ENCODE measurements around the gene MAP2K7. TPM values are rescaled to one million over a fixed set of nuclear protein-coding genes. Genes with fewer than 3 reads are reported as not detected.
A peak's percentile ranks its signal among the peaks of the same experiment; 100 is the strongest.
"Not testable (repeated sequence)": the region's sequence is repeated elsewhere in the genome, so short reads cannot be mapped to it uniquely, and the experiment has no call there.

The MAP2K7 gene
- total and polyA plus RNA-seq, 8 donors = 25.7 to 33.1 (median 30.6) TPM

DNA sequence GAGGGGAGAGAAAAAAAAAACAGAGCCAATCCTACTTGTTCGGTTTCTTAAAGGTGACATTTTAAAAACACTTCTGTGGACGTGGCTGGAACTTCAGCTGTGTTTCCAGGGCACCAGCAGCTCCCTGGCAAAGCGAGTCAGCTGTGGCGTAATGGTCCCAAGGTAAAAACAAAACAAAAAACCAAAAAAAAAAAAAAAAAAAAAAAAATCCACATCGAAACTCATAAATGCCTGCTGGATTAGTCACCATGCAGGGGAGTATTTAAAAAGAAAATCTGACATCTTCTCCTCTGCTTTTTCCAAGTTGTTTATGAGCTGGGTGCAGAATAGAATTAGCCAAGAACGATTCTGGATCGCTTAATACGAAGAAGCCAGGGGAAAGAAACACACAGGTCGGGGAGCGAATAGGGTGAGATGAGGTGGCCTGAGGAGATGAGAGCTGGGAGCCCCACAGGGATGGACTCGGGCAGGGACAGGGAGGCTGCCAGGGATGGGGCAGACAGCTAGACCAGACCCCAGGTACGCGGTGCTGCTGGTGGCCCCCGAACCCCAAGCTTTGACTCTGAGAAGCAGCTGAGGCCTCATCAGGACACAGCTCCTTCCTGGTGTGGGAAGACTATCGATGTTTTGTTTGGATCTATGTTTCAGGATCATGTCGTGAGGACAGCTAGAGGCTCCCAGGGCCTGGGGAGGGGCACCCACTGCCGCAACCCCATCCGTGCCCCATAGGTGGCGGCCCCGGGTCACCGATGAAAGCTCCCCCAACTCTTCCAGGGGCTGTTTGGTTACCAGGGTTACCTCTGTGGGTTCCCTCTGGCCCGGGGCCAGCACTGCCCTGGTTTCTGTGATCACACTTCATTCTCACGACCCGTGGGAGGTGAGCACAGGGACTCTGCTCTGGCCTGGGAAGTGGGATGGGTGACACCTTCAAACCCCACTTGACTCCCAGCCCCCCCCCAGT lies 25.3 kb downstream of the MAP2K7 start:
- TF ChIP-seq, protein P1, sequence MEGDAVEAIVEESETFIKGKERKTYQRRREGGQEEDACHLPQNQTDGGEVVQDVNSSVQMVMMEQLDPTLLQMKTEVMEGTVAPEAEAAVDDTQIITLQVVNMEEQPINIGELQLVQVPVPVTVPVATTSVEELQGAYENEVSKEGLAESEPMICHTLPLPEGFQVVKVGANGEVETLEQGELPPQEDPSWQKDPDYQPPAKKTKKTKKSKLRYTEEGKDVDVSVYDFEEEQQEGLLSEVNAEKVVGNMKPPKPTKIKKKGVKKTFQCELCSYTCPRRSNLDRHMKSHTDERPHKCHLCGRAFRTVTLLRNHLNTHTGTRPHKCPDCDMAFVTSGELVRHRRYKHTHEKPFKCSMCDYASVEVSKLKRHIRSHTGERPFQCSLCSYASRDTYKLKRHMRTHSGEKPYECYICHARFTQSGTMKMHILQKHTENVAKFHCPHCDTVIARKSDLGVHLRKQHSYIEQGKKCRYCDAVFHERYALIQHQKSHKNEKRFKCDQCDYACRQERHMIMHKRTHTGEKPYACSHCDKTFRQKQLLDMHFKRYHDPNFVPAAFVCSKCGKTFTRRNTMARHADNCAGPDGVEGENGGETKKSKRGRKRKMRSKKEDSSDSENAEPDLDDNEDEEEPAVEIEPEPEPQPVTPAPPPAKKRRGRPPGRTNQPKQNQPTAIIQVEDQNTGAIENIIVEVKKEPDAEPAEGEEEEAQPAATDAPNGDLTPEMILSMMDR (IDR thresholded peaks at IDR 0.05) = peak in 1 of 2 donors; percentile 12
- Histone ChIP-seq H3K36me3 (peaks cover 0 to 54% of the 10 kb centered on the region in 2 donors), H3K9me3 (no peaks in the 10 kb centered on the region), H3K27ac (peak overlapping the region; percentile 3 to 79), H3K4me3 (no peak overlapping the region), H3K4me1 (peaks cover 5 to 23% of the 10 kb centered on the region in 2 donors), H3K27me3 (peaks cover 0 to 15% of the 10 kb centered on the region in 2 donors)
- intact Hi-C loops (cut with DNase I) = no loop called here
- DNase-seq = peak in 2 of 4 donors; percentile 42 to 77
- no peak for ATAC-seq

DNA sequence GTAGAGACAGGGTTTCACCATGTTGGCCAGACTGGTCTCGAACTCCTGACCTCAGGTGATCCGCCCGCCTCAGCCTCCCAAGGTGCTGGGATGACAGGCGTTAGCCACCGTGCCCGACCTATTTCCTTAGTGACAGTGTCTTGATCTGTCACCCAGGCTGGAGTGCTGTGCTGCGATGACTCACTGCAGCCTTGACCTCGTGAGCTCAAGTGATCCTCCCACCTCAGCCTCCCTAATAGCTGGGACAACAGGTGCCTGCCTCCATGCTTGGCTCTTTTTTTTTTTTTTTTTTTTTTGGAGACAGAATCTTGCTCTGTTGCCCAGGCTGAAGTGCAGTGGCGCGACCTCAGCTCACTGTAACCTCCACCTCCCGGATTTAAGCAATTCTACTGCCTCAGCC lies 26.4 kb downstream of the MAP2K7 start:
- ATAC-seq; H3K27me3 ChIP-seq; H3K9me3 ChIP-seq; H3K4me3 ChIP-seq; H3K27ac ChIP-seq; intact Hi-C loops (cut with DNase I): not testable (repeated sequence)
- Histone ChIP-seq H3K36me3 (peaks cover 0 to 64% of the 10 kb centered on the region in 2 donors), H3K4me1 (peaks cover 3 to 17% of the 10 kb centered on the region in 2 donors)
- DNase-seq = peak in 1 of 4 donors; percentile 27

DNA sequence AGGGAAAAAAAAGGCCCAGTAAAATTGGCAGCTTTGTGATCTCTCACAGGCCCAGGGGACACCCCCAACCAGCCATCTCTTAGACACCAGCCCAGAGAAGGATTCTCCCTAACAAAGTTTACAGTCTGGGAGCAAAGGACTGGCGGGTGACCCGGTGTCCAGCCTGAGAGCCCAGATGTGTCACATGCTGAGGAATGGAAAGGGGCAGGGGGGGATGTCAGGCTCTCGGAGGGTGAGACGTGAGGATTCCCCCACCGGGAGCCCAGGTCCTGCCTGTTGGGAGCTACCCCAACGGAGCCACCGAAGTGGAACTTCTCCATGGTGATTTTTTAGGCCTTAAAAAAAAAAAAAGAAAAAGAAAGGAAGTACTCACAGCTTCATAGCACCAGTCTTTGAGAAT lies 27.1 kb downstream of the MAP2K7 start:
- H3K27ac ChIP-seq = no peak overlapping the region
- H3K4me3 ChIP-seq = no peak overlapping the region
- no peak for ATAC-seq
- no peaks in the 10 kb centered on the region for H3K9me3 ChIP-seq
- TF ChIP-seq, protein P1 (IDR thresholded peaks at IDR 0.05) = no peak
- intact Hi-C loops (cut with DNase I) = no loop called here
- H3K4me1 ChIP-seq = peaks cover 0 to 9% of the 10 kb centered on the region in 2 donors
- H3K36me3 ChIP-seq = peaks cover 0 to 71% of the 10 kb centered on the region in 2 donors
- peaks cover 0 to under 1% of the 10 kb centered on the region in 2 donors for H3K27me3 ChIP-seq
- peak in 2 of 4 donors; percentile 30 to 33 for DNase-seq

DNA sequence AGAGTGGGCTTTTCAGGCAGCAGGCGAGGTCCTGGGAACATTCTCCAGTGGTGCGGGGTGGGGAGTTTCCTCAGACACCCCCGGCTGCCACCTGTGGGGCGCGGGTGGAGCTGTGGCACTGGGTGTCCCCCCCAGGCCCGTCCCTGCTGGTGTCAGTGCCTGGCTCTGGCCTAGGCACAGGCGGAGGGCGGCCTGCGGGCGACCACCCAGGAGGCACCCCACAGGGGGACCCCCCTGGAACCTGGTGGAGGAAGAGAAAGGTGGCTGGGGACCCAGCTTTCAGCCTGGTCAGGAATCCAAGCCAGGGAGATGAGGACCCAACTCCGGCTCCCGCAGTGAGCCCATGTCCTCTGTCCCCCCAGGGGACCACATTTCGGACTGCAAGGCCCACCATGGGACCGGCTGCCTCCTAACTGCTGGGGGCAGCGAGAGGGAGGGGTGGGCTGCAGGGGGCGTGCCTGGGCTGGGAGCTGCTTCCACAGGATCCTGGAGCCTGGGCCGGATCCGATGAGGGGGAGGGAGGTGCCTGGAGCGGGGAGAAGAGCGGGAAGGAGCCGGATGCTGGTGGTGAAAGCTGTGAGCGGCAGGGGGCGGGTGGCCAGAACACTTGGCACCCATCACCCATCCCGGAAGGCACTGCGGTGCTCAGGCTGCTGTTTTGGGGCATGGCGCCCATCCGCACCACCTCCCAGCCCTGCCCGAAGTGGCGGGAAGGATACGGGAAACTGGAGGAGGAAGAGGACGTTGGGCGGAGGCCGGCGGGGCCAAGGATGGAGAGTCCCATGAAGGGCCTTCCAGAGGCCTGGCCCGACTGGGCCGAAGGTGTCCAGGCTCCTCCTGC lies 27.8 kb downstream of the MAP2K7 start:
- no peak overlapping the region for H3K27ac ChIP-seq
- TF ChIP-seq, protein P1 (IDR thresholded peaks at IDR 0.05) = no peak
- intact Hi-C loops (cut with DNase I) = no loop called here
- no peak for ATAC-seq
- peaks cover 0 to 78% of the 10 kb centered on the region in 2 donors for H3K36me3 ChIP-seq
- H3K27me3 ChIP-seq = no peaks in the 10 kb centered on the region
- peaks cover 0 to 5% of the 10 kb centered on the region in 2 donors for H3K4me1 ChIP-seq
- DNase-seq = peak in 2 of 4 donors; percentile 31 to 77
- no peaks in the 10 kb centered on the region for H3K9me3 ChIP-seq
- H3K4me3 ChIP-seq = no peak overlapping the region

DNA sequence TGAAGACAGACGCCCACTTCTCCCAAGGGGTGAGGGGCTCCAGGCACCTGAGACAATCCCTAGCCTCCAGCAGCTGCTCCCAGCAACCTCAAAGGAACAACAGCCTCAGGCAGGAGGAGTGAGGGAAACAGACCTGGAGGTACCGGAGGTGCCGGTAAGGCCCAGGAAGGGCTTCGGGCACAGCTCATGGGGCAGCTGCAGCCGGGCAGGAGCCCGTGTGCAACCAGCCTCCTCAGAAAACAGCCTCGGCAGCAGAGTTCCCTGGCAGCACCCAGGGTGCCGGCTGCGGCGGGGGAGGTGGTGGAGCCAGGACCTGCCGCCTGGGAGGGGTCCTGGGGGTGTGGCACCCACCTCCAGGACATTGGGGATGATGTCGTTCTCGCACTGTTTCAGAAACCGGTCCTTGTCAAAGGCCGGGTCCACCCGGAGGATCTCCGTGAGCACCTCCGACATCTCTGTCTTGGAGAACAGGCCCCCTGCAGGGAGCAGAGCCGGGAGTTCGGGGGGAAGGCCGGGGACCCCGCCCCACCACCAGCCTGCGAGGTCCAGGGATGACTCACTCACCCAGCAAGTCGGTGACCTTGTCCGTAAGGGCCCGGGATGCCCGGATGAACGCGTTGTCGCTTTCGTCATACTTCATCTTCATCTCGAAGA lies 28.7 kb downstream of the MAP2K7 start:
- Histone ChIP-seq H3K27ac (no peak overlapping the region), H3K9me3 (no peaks in the 10 kb centered on the region), H3K36me3 (peaks cover 0 to 83% of the 10 kb centered on the region in 2 donors), H3K4me1 (no peaks in the 10 kb centered on the region), H3K4me3 (no peak overlapping the region), H3K27me3 (no peaks in the 10 kb centered on the region)
- TF ChIP-seq, protein P1 (IDR thresholded peaks at IDR 0.05) = no peak
- no peak for ATAC-seq
- DNase-seq = peak in 2 of 4 donors; percentile 26 to 60
- intact Hi-C loops (cut with DNase I) = no loop called here

All from left lung (tissue), 10 donors.